Activated T-helper 2 cell treated with anti-CD3 and anti-CD28 coated beads, Interferon-gamma antibody, Interleukin-2, Interleukin-4, amounts not matched to agents 10 μg/mL and 5 μg/mL and 100 μg/mL, durations not matched to agents 14 hours and 24 hours and 36 hours (primary cell): ENCODE measurements around the gene PYGM. TPM values are rescaled to one million over a fixed set of nuclear protein-coding genes. Genes with fewer than 3 reads are reported as not detected.
A peak's percentile ranks its signal among the peaks of the same experiment; 100 is the strongest.

ENCODE experiments used
- DNase-seq: peaks from one replicate; pipeline ENCODE4 v3.0.0; 2021; ENCODE audit warnings: low spot score
- H3K27ac Mint-ChIP-seq: one replicate; pipeline ENCODE4 v1.8.0; 2021; ENCODE audit warnings: mixed read lengths
- H3K27me3 Mint-ChIP-seq: one replicate; pipeline ENCODE4 v1.8.0; 2021; ENCODE audit warnings: low read depth, mixed read lengths
- H3K36me3 Mint-ChIP-seq: one replicate; pipeline ENCODE4 v1.8.0; 2021; ENCODE audit warnings: low read depth, mixed read lengths
- H3K4me1 Mint-ChIP-seq: one replicate; pipeline ENCODE4 v1.8.0; 2021; ENCODE audit warnings: low read depth, mixed read lengths
- H3K4me3 Mint-ChIP-seq: one replicate; pipeline ENCODE4 v1.8.0; 2021; ENCODE audit warnings: low read depth, mild to moderate bottlenecking, moderate library complexity, mixed read lengths
- H3K9me3 Mint-ChIP-seq: one replicate; pipeline ENCODE4 v1.8.0; 2021; ENCODE audit warnings: mixed read lengths
- intact Hi-C: fragments of 100-400 bp; cut with micrococcal nuclease; formaldehyde crosslinking; loops from one replicate; pipeline ENCODE4 v1.15.1; 2023
- total RNA-seq: library from RNA; stranded (reverse); gene quantifications from 2 replicates; pipeline ENCODE4 v1.2.3, GENCODE V29; 2022

The PYGM gene
- total RNA-seq, 1 donor from 2014 or later: 1.9 TPM

- Mint-ChIP-seq H3K27me3 (no peaks in the 10 kb centered on the region), H3K27ac (no peak overlapping the region)
- intact Hi-C loops: loop anchor here (10.0 kb wide), 1 partner anchor 145 kb away; the partner anchor contains the start of gene ATG2A
Observed at GRCh38 chr11:64770120-64770519, 10.3 kb upstream of the PYGM start.

GRCh38 chr11:64769283-64769682, 9.5 kb upstream of the PYGM start:
- intact Hi-C loops: no loop called here
- no peaks in the 10 kb centered on the region for H3K9me3 Mint-ChIP-seq
- H3K27me3 Mint-ChIP-seq: no peaks in the 10 kb centered on the region
- H3K27ac Mint-ChIP-seq: peak overlapping the region; percentile 3
- H3K36me3 Mint-ChIP-seq: peaks cover 95% of the 10 kb centered on the region
- DNase-seq: no peak
- H3K4me1 Mint-ChIP-seq: peaks cover 65% of the 10 kb centered on the region
- no peak overlapping the region for H3K4me3 Mint-ChIP-seq

More at GRCh38 chr11:64770120-64770519, 10.3 kb upstream of the PYGM start:
- peaks cover 62% of the 10 kb centered on the region for H3K4me1 Mint-ChIP-seq
- no peaks in the 10 kb centered on the region for H3K9me3 Mint-ChIP-seq
- H3K4me3 Mint-ChIP-seq: no peak overlapping the region
- DNase-seq: no peak
- H3K36me3 Mint-ChIP-seq: peaks cover 95% of the 10 kb centered on the region

- Mint-ChIP-seq H3K9me3 (no peaks in the 10 kb centered on the region), H3K36me3 (peaks cover 96% of the 10 kb centered on the region), H3K27ac (peak overlapping the region; percentile 3), H3K4me3 (no peak overlapping the region), H3K27me3 (no peaks in the 10 kb centered on the region), H3K4me1 (peaks cover 67% of the 10 kb centered on the region)
- intact Hi-C loops: loop anchor here (1.0 kb wide), 1 partner anchor 9 kb away; no protein-coding TSS in a partner anchor
- DNase-seq: no peak
Observed at GRCh38 chr11:64768300-64768694, 8.5 kb upstream of the PYGM start.

DNA sequence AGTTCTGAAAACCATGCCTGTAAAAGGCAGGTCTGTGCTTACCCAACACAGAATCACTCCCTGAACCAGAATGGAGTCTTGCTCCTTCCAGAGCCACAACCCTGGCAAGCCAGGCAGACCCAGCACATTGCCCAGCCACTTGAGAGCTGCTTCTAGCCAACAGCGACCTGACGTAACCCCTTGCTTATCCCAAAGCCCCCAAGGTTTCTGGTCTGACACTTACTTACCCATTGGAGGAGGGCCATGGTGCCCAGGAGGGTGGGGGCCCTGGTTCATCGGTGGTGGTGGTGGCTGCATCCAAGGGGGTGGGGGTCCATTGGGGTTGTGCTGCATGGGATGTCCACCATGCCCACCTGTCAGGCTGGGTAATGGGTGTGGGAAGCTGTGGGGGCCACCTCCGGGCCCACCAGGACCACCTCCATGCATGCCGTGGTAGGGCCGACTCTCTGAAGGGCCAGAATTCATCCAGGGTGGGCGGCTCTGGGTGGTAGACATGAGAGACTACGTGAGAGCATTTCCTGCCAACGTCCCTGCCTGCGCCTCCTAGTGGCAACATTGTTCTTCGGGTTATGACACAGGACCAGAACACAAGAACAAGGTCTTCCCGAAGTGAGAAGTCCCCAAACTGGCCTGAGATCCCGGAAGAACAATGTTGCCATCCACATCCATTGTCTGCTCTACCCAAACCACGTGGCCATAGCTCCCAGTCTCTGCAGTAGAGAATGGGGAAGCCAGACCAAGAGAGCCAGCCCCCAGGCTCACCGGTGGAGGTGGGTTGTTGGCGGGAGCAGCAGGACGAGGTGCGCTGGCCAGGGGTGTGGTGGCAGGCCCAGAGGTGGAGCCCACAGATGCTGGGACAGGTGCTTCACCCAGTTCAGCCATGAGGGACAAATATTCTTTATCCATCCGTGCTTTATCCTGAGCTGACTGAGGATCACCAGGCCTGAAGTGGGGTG, 7.8 kb upstream of the PYGM start:
- Mint-ChIP-seq H3K4me1 (peaks cover 68% of the 10 kb centered on the region), H3K36me3 (peaks cover 96% of the 10 kb centered on the region), H3K27me3 (no peaks in the 10 kb centered on the region), H3K9me3 (no peaks in the 10 kb centered on the region), H3K4me3 (no peak overlapping the region), H3K27ac (peak overlapping the region; percentile 66)
- DNase-seq: peak; percentile 66
- intact Hi-C loops: loop anchor here (1.0 to 2.0 kb wide), 2 partner anchors 10 to 23 kb away; partner anchors contain the start of gene RASGRP2

DNA sequence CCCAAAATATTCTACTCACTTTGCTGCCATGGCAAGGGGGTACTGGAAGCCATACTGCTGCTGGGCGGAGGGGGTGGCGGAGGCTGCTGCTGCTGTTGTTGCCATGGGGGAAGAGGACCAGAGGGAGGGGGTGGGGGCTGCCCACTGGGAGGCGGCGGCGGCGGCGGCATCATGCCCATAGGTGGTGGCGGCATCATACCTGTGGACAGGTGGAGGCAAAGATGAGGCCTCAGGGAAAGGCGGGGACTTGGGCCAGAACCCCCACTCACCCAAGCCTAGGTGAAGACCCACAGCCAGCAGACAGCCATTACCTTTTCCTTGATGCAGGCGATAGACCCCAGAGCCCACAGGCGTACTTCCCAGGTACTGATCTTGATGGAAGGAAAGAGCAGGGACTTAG, 7.1 kb upstream of the PYGM start:
- no peaks in the 10 kb centered on the region for H3K27me3 Mint-ChIP-seq
- H3K4me1 Mint-ChIP-seq: peaks cover 68% of the 10 kb centered on the region
- peaks cover 95% of the 10 kb centered on the region for H3K36me3 Mint-ChIP-seq
- H3K27ac Mint-ChIP-seq: no peak overlapping the region
- no peak overlapping the region for H3K4me3 Mint-ChIP-seq
- no peaks in the 10 kb centered on the region for H3K9me3 Mint-ChIP-seq
- DNase-seq: no peak
- intact Hi-C loops: loop anchor here (2.0 kb wide), 1 partner anchor 22 kb away; the partner anchor contains the start of gene RASGRP2

DNA sequence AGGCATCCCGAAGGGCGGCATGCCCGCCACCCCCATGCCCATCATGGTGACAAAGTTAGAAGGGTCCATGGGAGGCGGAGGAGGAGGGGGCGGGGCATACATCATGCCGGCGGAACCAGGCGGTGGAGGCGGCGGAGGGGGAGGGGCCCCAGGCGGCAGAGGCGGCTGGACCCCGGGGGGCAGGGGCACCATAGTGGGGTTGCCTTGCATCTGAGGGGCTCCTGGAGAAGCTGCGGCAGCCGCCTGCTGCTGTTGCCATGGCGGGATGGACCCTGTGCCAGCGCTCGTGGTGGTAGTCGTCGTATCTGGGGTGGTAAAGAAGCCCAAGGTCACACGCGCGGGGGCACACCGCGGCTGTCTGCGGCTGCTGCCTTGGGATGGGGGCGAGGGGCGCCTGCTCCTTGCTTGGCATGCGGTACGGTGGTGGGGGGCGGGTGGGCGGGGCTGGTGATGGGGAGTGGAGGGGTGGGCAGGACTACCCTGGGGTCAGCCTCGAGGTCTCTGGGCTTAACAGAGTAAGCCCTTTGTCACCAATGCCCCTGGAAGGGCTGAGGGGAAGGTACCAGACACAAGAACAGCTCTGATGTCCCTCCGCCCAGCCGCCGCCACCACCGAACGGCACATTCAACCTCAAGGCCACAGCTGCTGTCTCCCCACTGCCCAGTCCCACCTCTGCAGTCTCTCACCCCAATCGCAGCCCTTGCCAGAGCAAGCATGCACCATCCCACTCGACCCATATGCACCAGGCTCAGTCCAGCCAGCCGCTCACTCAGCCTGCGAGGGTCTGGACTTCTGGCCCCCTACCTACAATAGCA, 6.3 kb upstream of the PYGM start:
- H3K9me3 Mint-ChIP-seq: no peaks in the 10 kb centered on the region
- H3K4me1 Mint-ChIP-seq: peaks cover 68% of the 10 kb centered on the region
- H3K36me3 Mint-ChIP-seq: peaks cover 91% of the 10 kb centered on the region
- H3K27me3 Mint-ChIP-seq: no peaks in the 10 kb centered on the region
- H3K4me3 Mint-ChIP-seq: no peak overlapping the region
- intact Hi-C loops: loop anchor here (2.0 kb wide), 1 partner anchor 21 kb away; the partner anchor contains the start of gene RASGRP2
- no peak for DNase-seq
- no peak overlapping the region for H3K27ac Mint-ChIP-seq

DNA sequence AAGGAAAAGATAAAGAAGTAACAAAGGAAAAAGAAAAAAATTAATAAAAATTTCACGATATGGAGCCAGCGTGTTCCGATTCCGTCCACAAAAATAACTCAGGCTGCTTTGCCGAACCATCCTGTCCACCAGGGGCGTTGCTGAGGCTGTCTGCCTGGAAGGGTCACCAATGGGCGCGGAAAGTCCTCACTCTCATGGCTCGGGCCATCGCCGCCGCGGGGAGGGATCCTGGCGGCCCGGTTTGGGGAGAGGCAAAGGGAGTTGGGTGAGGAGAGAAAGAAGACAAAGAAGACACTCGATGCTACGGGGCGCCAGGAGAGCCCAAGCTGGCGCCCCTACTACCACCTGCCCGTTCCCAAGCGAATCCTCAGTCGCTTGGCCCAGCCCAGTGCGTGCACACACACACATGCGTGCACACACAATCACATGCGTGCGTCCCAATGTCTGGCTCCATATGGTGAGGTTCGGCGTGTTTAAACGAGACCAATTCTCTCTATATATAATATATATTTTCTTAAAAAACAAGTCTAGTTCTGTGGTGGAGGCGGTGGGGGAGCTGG, 5.6 kb upstream of the PYGM start:
- H3K36me3 Mint-ChIP-seq: peaks cover 88% of the 10 kb centered on the region
- DNase-seq: no peak
- intact Hi-C loops: no loop called here

GRCh38 chr11:64764753-64765152, 5.0 kb upstream of the PYGM start:
- Mint-ChIP-seq H3K27me3 (no peaks in the 10 kb centered on the region), H3K36me3 (peaks cover 82% of the 10 kb centered on the region), H3K27ac (peak overlapping the region; percentile 86), H3K9me3 (no peaks in the 10 kb centered on the region), H3K4me1 (peaks cover 70% of the 10 kb centered on the region), H3K4me3 (peak overlapping the region; percentile 75)
- intact Hi-C loops: no loop called here
- no peak for DNase-seq

More for the DNA sequence above, 5.6 kb upstream of the PYGM start:
- H3K9me3 Mint-ChIP-seq: no peaks in the 10 kb centered on the region
- peaks cover 73% of the 10 kb centered on the region for H3K4me1 Mint-ChIP-seq
- peak overlapping the region; percentile 86 for H3K27ac Mint-ChIP-seq
- H3K27me3 Mint-ChIP-seq: no peaks in the 10 kb centered on the region
- peak overlapping the region; percentile 75 for H3K4me3 Mint-ChIP-seq

- H3K27ac Mint-ChIP-seq: peak overlapping the region; percentile 86
- H3K4me3 Mint-ChIP-seq: peak overlapping the region; percentile 75
- peaks cover 76% of the 10 kb centered on the region for H3K36me3 Mint-ChIP-seq
- no peaks in the 10 kb centered on the region for H3K9me3 Mint-ChIP-seq
- no peaks in the 10 kb centered on the region for H3K27me3 Mint-ChIP-seq
- peak; percentile 51 for DNase-seq
- H3K4me1 Mint-ChIP-seq: peaks cover 66% of the 10 kb centered on the region
- intact Hi-C loops: no loop called here
Observed at GRCh38 chr11:64764040-64764611, 4.4 kb upstream of the PYGM start.

- Mint-ChIP-seq H3K4me3 (peak overlapping the region; percentile 75), H3K9me3 (no peaks in the 10 kb centered on the region), H3K27ac (peak overlapping the region; percentile 86), H3K27me3 (no peaks in the 10 kb centered on the region), H3K36me3 (peaks cover 70% of the 10 kb centered on the region), H3K4me1 (peaks cover 65% of the 10 kb centered on the region)
- intact Hi-C loops: no loop called here
- no peak for DNase-seq
Observed at GRCh38 chr11:64763526-64764039, 3.8 kb upstream of the PYGM start.

GRCh38 chr11:64762674-64763525, 3.1 kb upstream of the PYGM start:
- peak overlapping the region; percentile 6 for H3K4me3 Mint-ChIP-seq
- peak overlapping the region; percentile 67 for H3K27ac Mint-ChIP-seq
- H3K36me3 Mint-ChIP-seq: peaks cover 64% of the 10 kb centered on the region
- H3K27me3 Mint-ChIP-seq: no peaks in the 10 kb centered on the region
- peaks cover 59% of the 10 kb centered on the region for H3K4me1 Mint-ChIP-seq
- no peak for DNase-seq
- intact Hi-C loops: no loop called here
- H3K9me3 Mint-ChIP-seq: no peaks in the 10 kb centered on the region
